Measurements from ENCODE around the gene ANKS1B.

Gene ANKS1B

DNA sequence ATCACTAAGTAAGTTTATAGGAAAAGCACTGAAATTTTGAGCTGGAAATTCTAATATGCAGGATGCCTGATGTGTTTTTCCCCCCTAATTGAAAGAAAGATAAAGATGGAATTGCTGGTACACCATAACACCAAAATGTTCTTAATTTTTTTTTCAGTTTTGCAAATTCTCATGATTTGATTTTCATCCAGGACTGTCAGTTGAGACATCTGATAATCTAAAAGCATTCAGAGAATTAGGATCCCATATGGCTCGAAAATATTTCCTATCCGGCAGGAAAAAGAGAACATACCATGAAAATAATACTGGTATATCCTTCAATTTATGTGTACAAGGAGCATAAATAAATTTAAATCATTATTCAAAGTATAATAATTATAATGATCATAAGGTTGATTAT, 887.6 kb downstream of the ANKS1B start:
- ChIA-PET POLR2A (no interaction called here), CTCF (interaction anchor here (1.2 kb wide), 1 partner anchor 12 kb away, joined by 4 read pairs; no protein-coding TSS in a partner anchor)
- TF ChIP-seq, protein P1, sequence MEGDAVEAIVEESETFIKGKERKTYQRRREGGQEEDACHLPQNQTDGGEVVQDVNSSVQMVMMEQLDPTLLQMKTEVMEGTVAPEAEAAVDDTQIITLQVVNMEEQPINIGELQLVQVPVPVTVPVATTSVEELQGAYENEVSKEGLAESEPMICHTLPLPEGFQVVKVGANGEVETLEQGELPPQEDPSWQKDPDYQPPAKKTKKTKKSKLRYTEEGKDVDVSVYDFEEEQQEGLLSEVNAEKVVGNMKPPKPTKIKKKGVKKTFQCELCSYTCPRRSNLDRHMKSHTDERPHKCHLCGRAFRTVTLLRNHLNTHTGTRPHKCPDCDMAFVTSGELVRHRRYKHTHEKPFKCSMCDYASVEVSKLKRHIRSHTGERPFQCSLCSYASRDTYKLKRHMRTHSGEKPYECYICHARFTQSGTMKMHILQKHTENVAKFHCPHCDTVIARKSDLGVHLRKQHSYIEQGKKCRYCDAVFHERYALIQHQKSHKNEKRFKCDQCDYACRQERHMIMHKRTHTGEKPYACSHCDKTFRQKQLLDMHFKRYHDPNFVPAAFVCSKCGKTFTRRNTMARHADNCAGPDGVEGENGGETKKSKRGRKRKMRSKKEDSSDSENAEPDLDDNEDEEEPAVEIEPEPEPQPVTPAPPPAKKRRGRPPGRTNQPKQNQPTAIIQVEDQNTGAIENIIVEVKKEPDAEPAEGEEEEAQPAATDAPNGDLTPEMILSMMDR (IDR thresholded peaks at IDR 0.05; ENCODE audit: control extremely low read depth, extremely low read depth, low read depth, missing control alignments): no peak
- no peak for DNase-seq (ENCODE audit: extremely low spot score)

DNA sequence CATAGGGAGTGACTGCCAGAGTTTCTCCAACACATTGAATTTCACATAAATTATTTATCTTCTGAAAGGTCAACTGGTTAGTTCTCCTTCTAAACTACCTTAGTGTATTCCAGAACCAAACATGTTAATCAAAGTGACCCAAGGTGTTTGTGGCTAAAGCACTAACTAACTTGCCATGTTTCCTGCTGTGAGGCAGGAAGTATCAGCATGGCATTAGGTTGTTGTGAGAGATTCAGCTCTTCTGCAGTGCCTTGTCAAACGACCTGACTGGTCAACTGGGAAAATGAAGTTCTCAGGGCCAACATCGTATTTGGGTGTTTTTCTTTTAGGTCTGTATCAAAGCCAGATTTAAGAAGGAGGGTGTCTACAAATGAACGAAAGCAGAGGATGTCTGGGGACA, 891.6 kb downstream of the ANKS1B start:
- TF ChIP-seq, protein P1 (IDR thresholded peaks at IDR 0.05; ENCODE audit: control extremely low read depth, extremely low read depth, low read depth, missing control alignments): no peak
- POLR2A ChIA-PET: no interaction called here
- no peak for DNase-seq (ENCODE audit: extremely low spot score)
- CTCF ChIA-PET: no interaction called here

- ChIA-PET CTCF (interaction anchor here (1.3 kb wide), 1 partner anchor 27 kb away, joined by 4 read pairs; no protein-coding TSS in a partner anchor), POLR2A (no interaction called here)
- TF ChIP-seq, protein P1 (IDR thresholded peaks at IDR 0.05; ENCODE audit: control extremely low read depth, extremely low read depth, low read depth, missing control alignments): no peak
- no peak for DNase-seq (ENCODE audit: extremely low spot score)
Observed at GRCh38 chr12:99092100-99092851, 892.5 kb downstream of the ANKS1B start.

- ChIA-PET POLR2A (no interaction called here), CTCF (no interaction called here)
- TF ChIP-seq, protein P1 (IDR thresholded peaks at IDR 0.05; ENCODE audit: control extremely low read depth, extremely low read depth, low read depth, missing control alignments): no peak
- no peak for DNase-seq (ENCODE audit: extremely low spot score)
Observed at GRCh38 chr12:99087278-99087677, 897.5 kb downstream of the ANKS1B start.

GRCh38 chr12:99079811-99080210, 904.9 kb downstream of the ANKS1B start:
- POLR2A ChIA-PET: no interaction called here
- DNase-seq (ENCODE audit: extremely low spot score): no peak
- TF ChIP-seq, protein P1 (IDR thresholded peaks at IDR 0.05; ENCODE audit: control extremely low read depth, extremely low read depth, low read depth, missing control alignments): no peak

DNA sequence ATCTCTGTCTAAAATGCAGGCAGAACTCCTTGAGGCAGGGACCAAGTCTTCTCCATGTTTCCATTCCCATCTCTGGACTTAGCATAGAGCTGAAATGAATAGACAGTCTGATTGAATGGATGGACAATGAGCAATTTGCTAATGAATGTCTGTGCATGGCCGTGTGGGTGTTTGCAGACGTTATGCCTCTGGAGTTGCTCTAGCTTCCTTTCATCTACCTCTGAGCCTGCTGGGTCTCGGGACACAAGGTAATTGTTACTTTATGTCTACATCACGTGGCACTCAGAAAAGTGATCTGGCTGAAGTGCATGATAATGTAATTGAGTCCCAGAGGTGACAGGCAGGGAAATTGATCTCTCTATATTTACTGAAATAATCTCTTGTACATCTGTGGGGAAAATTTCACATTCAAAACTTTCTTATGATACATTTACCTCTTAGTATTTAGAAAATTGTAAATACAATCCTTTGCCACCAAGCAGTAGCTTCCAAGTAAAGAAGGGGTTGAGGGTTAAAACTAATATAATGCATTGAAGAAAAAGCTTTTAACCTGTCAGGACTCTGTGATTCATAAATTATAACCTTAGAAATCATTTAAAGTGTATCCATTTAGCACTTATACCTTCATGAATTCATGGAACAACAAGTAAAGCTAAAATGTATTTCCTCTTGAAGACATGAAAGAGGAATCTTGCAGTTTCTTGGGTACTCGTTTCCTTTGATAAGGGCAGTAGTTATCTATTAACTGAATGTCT, 915.6 kb downstream of the ANKS1B start:
- POLR2A ChIA-PET: no interaction called here
- CTCF ChIA-PET: interaction anchor here (1.1 to 3.1 kb wide), 3 partner anchors 12 to 26 kb away, joined by 3 to 14 read pairs (median 10); no protein-coding TSS in a partner anchor
- no peak for DNase-seq (ENCODE audit: extremely low spot score)
- TF ChIP-seq, protein P1 (IDR thresholded peaks at IDR 0.05; ENCODE audit: control extremely low read depth, extremely low read depth, low read depth, missing control alignments): no peak

More at GRCh38 chr12:99079811-99080210, 904.9 kb downstream of the ANKS1B start:
- CTCF ChIA-PET: no interaction called here

Measured in GM10248 (cell line).